Stimulated activated CD8-positive, alpha-beta memory T cell treated with anti-CD3 and anti-CD28 coated beads, Interleukin-4, amount 100 ng/mL, for 24 hours (primary cell): ENCODE data around the gene SLC16A13.
"Not testable (repeated sequence)": the region's sequence is repeated elsewhere in the genome, so short reads cannot be mapped to it uniquely, and the experiment has no call there.

Experiments
- DNase-seq: peaks from one replicate; pipeline ENCODE4 v3.0.0-alpha.2; 2020; ENCODE audit warnings: low read depth

Gene SLC16A13

GRCh38 chr17:7035591-7036368, at the start of gene SLC16A13:
TSS of gene SLC16A13 (plus strand) at chr17:7036015. CDS start at chr17:7036383, 368 bp downstream.
- DNase-seq: peak; percentile 96

- no peak for DNase-seq
Measured at GRCh38 chr17:6986676-6987075, 49.1 kb upstream of the SLC16A13 start.

- no peak for DNase-seq
Measured at GRCh38 chr17:6989779-6990178, 46.0 kb upstream of the SLC16A13 start.

- not testable (repeated sequence) for DNase-seq
Measured at GRCh38 chr17:6993613-6994056, 42.2 kb upstream of the SLC16A13 start.

- no peak for DNase-seq
Measured at GRCh38 chr17:6994118-6994598, 41.7 kb upstream of the SLC16A13 start.

- no peak for DNase-seq
Measured at GRCh38 chr17:6994666-6995256, 41.1 kb upstream of the SLC16A13 start.

GRCh38 chr17:6995500-6996255, 40.1 kb upstream of the SLC16A13 start, which contains the start of gene ALOX12:
TSS of gene ALOX12 (plus strand) at chr17:6996049. CDS start at chr17:6996118, 69 bp downstream.
- no peak for DNase-seq

- DNase-seq: no peak
Measured at GRCh38 chr17:6996256-6997011, 39.4 kb upstream of the SLC16A13 start.

- DNase-seq: no peak
Measured at GRCh38 chr17:6997171-6997570, 38.6 kb upstream of the SLC16A13 start.

- no peak for DNase-seq
Measured at GRCh38 chr17:6998855-6999508, 36.8 kb upstream of the SLC16A13 start.

GRCh38 chr17:7001318-7001961, 34.4 kb upstream of the SLC16A13 start:
- no peak for DNase-seq

- DNase-seq: no peak
Measured at GRCh38 chr17:7002288-7003047, 33.3 kb upstream of the SLC16A13 start.

- no peak for DNase-seq
Measured at GRCh38 chr17:7003745-7004144, 32.1 kb upstream of the SLC16A13 start.

- no peak for DNase-seq
Measured at GRCh38 chr17:7004398-7005253, 31.2 kb upstream of the SLC16A13 start.

- DNase-seq: no peak
Measured at GRCh38 chr17:7005716-7006115, 30.1 kb upstream of the SLC16A13 start.

- no peak for DNase-seq
Measured at GRCh38 chr17:7007143-7007542, 28.7 kb upstream of the SLC16A13 start.

- DNase-seq: no peak
Measured at GRCh38 chr17:7010523-7010922, 25.3 kb upstream of the SLC16A13 start.

- no peak for DNase-seq
Measured at GRCh38 chr17:7011415-7011814, 24.4 kb upstream of the SLC16A13 start.

GRCh38 chr17:7011942-7012254, 23.9 kb upstream of the SLC16A13 start:
- no peak for DNase-seq
